ENCODE data around the gene HTRA3.

The HTRA3 gene

DNA sequence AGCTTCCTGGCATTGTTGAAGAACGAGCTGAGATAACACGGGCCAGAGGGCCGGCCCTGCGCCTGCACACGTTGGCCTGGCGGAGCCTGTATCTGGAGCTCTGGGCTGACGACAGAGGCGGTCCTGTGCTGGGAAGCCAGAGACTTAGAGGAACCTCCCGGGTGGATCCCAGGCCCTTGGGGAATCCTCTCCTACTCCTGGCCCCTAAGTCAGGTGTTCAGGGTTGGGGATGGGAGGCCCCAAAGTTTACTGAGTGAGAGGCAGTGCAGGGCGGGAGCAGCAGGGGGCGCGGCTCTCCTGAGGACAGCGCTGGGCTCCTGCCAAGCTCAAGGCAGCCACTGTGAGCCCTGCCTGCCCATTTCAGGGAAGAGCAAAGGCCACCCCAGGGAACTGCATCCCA lies 2.5 kb upstream of the HTRA3 start:
- peak; percentile 91 for DNase-seq (ENCODE audit: low spot score)

DNA sequence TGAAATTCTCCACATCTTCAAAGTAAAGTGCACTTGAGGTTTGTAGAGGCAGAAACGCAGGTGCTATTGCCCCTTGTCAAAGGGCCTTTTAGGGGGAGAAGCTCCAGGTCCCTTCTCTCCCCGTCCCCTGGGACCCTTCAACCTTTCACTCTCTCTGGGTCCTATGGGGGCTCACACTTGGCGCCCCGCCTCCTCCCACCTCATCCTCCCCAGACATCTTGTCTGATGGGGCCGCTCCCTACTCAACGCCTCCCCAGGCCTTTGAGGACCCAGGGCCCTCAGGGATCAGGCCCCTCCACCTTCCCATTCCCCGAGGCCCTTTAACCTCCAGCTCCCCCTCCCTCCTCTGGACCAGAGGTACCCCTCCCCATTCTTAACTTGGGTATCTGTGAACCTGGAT lies 1.3 kb upstream of the HTRA3 start:
- no peak for DNase-seq (ENCODE audit: low spot score)

DNA sequence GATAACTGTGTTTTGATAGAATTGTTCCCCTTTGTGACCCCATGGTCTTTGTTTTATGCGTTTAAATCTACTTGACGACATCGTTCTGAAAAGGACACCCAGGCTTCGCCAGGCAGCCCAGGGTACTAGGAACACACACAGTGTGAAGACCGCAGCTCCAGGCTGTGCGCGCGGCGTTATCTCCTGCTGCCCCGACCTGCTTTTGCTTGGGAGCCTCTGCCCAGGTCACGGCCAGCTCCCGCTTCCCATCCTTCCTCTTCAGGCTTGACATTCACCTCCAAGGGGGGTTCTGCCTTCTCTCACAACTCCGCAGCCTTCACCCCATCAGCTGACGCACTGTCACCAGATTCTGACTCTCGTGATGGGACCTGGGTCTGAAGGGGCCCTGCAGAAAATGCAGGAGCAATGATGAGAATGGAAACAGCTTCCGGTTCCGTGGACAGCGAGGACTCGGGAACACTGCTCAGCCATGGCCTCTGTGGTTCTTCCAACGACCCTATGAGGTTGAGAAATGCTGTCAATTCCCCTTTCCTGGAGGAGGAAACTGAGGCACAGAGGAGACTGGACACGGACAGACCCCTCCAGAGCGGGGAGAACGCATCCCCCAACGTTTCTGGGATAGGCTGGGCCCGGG lies 536 bp upstream of the HTRA3 start:
- no peak for DNase-seq (ENCODE audit: low spot score)

DNA sequence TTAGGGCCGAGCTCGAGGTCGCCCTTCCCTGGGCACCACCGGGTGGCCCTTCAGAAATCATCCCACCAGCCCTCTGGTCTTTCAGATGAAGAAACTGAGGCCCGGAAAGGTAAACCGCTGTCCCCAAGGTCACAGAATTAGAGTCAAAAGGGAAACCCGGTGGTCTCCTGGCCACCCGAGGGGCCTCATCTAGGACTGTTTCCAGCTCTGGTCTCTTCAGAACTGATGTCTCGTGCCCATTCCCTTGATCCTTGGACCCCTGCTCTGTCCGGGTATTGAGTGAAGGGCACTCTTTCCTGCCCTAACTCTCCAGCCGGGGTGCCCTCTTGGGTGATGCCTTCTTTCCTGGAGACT lies 841 bp downstream of the HTRA3 start:
- no peak for DNase-seq (ENCODE audit: low spot score)

DNA sequence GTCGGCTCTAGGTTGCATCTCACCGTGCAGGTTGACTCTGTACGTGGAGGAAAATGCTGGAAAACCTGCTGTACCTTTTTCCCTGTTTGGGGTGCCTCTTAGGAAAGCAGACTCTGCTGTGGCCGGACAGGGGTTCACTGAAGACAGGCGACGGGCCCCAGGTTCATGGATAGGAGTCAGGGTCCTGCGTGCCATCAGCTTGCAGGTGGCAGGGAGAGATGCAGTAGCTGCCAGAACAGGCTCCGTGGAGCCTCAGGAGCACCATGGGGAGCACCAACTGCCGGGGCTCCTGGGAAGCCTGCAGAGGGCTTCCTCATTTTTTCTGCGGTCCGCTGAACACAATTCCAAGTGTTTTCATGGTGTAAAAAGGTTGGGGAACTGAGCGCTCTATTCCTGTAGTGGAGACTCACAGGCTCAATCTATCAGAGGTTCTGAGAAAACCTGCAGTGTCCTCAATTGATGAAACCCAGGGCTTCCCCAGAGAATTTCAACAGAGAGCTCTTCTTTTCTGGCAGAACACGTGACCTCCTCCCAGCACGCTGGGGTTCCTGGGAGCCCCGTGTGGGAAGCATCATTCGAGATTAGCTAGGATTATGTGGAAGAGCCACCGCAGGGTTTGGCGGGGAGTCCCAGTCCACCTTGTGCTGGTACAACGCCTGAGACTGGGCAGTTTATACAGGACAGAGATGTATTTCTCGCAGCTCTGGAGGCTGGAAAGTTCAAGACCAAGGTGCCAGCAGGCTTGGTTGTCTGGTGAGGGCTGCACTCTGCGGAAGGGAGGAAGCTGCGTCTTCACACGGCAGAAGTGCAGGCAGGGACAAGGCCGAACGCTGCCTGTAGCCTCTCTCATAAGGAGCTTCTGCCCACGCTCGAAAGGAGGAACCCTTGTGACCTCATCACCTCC lies 1.6 kb downstream of the HTRA3 start:
- no peak for DNase-seq (ENCODE audit: low spot score)

DNA sequence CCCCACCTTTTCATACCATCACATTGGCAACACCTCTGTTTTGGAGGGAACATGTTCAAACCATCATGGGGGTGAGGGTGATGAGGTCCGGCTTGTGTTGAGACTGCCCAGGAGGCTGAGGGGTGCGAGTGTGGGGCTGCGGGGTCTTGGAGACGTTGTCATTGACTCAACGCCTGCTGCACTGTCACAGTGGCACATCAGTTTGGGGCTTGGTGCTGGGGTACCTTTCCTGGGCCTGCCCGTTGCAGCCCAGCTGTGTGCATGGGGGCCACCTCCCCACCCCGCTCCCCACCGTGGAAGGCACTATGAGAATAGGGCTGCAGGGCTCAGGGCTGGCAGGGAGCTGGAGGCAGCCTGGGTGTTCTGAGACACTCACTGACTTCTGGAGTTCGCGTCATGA lies 2.3 kb downstream of the HTRA3 start:
- DNase-seq (ENCODE audit: low spot score): no peak

DNA sequence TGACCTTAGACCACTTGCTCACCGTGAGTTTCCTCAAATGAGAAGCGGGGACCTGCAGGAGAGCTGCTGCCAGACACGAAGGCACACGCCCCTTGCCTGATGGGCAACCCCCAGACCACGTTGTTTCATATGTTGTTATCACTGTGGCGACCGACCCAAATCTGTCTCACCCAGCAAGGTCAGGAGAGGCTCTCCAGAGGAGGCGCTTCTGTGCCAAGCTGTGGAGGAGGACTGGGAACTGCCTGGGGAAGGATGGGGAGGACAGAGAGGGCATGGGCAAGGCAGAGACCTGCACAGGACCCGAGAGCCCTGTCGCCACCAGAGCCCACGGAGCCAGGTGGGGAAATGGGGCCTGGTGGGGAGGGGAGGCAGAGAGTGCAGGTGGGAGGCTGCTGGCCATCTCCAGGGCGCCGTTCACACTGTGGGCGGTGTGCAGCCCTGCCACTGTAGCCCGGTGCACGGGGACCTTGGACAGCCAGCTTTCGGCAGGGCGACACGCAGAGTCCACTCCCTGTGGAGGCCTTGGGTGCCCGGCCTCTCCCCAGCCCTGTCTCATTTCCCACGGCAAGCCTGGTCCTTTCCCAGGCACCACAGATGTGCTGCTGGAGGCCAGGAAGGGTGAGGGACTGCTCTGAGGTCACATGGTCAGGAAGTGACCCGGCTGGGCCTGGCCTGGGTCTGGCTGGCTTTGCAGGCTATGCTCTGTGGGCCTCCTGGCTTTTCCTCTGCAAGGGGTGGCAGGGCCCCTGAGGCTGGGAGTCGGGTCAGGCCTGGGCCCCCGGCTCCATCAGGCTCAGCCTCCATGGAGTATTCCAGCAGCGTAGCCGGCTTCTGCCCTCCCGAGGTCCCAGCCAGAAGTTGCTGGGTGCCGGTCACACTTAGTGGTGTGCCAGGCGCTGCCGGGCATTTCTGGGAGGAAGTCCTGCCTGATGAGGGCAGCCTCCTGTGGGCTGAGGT lies 3.2 kb downstream of the HTRA3 start:
- no peak for DNase-seq (ENCODE audit: low spot score)

DNA sequence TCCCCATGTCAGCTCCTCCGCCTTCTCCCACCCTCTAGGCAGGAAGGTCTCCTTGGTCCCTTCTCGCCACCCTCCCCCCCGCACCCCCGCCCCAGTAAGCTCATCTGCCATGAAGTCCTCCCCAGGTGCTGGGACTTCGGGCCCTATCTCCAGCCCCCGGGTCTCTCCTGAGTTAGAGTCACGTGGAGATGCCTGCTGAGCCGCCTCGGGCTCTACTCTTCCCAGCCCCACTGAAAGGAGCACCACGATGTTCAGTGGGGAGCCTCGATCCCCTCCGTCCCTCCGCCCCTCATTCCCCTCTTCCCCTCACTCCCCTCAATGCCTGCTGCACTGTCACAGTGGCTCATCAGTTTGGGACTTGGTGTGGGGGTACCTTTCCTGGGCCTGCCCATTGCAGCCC lies 3.9 kb downstream of the HTRA3 start:
- DNase-seq (ENCODE audit: low spot score): no peak

DNA sequence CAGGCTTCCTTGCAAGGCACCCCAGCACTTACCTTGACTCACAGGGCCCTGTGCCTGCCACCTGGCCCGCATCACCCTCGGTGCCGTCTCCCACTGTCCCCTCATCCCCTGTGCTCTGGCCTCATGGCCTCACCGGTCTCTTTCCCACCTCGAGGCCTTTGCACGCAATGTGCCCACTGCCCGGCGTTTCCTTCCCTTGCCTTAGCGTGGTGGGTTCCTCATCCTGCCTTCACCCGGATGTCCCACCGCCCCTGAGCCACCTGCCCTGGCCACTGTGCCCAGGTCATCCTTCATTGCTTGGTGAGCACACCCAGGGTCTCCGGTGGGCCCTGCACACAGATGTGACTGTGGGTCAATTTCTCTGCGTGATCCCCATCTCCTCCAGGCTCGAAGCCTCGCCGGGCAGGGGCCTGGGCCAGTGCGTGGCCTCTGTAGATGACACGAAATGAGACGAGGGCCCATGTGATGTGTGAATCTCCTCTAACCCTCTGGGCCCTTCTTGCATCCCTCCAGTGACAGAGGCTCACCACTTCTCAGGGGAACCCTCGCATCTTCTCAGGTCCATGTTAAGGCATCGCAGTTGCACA lies 4.6 kb downstream of the HTRA3 start:
- no peak for DNase-seq (ENCODE audit: low spot score)

DNA sequence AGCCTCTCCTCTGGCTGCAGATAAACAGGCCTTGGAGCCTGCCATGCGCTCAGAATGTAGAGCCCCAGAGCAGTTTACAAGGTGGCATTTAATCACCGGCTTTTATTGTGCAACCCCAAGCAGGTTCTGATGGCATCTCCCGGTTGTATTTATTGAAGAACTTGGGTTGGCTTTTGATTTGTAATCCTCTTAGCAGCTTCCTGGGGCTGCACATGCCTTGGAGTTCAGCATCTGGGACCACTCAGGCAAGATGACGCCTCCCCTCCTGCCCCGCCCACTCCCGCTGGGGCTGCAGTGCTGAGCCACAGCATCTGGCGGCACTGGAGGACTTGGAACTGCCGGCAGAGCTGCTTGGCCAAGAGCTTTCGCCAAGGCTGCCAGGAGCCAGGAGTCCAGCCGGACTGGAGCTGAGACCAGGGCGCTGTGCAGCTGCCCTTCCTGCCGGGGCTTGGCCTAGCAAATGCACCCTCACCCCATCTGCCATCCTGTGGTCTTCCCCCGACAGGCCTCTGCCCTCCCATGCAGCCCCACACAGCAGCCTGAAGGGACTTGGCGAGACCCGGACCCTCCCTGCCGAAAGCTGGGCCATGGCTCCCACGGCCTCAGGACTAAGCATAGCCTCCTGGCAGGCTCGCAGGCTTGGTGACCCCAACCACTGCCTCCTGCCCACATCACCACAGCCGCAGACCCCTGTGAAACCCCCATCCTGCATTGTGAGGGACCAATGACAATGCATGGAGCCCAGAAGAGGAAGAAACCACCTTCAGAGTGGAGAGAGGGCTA lies 5.4 kb downstream of the HTRA3 start:
- DNase-seq (ENCODE audit: low spot score): no peak

DNA sequence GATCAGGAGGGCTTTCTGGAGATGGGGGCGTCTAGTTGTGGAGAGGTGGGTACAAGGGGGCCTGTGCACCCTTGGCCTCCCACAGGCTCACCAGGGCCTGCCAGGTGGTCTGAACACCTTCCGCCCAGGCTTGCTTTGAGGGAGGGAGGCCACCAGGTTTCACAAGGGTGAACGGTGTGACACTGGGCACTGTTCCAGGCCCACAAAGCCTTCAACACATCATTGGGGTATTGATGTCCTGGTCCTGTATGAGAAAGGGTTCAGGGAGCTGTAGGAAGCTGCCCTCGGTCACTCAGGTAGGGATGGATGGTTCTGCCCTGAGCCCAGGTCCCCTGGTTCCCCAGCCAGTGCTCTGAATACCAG lies 6.0 kb downstream of the HTRA3 start:
- DNase-seq (ENCODE audit: low spot score): no peak

DNA sequence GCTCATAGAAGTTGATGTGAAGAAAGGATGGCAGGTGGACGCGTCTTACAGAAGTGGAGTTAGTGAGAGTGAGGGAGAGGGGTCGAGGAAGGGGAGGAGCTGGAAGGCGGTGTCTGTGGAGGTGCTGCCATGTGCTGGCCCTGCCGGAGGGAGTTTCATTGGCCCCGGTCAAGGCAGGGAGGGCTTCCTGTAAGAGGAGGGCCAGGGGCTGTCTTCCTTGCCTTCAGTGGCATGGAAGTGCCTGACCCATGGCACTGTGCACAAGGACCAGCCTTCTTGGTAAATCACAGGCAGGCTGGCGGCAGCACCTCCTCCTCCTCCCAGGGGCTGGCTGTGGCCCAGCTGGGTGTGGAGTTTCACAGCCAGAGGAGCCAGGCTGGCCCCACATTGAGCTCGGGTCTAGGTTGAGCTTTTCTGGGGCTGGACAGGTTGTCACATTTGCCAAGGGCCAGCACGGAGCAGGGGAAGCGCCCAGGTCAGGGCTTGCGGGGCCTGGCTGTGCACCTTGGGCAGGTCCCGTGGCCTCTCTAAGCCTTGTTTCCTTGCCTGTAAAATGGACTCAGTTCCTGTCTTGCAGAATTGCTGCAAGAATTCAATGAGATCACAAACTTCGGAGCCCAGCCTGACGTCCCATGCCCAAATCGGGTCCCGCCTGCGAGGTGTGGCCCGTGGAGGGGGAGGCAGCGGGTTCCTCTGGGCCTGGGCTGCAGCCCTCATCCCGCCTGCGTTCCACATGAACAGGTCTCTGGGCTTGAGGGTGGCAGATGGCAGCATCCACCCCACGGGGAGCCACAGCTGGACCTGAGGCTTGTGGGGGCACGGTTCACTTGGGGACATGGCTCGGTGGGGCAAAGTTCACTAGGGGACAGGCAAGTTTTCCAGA lies 7.0 kb downstream of the HTRA3 start:
- no peak for DNase-seq (ENCODE audit: low spot score)

DNA sequence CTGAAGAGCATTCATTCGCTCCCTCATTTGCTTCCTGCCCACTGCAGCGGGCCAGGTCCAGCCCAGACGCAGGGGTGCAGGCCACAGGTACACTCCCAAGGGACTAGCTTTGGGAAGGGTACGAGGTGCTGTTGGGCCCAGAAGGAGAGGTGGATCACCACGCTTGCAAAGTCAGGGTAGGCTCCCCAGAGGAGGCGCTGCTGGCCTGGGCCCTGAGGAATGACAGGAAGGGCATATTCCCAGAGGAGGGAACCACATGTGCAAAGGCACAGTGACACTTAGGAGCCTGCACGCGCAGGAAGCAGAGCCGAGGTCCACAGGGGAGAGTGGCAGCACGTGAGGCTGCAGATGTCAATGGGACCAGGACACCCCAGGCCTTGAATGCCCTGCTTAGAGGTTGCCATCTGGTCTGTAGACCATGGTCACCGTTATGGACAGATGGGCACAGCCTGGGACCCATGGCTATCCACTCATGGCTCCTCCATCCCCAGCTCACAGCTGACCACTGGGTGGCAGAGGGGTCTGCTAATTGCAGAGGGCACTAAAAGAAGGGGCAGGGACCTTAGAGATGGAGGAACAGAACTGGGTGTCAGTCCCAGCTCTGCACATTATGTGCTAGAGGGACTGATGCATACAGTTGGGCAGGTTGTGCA lies 7.9 kb downstream of the HTRA3 start:
- no peak for DNase-seq (ENCODE audit: low spot score)

DNA sequence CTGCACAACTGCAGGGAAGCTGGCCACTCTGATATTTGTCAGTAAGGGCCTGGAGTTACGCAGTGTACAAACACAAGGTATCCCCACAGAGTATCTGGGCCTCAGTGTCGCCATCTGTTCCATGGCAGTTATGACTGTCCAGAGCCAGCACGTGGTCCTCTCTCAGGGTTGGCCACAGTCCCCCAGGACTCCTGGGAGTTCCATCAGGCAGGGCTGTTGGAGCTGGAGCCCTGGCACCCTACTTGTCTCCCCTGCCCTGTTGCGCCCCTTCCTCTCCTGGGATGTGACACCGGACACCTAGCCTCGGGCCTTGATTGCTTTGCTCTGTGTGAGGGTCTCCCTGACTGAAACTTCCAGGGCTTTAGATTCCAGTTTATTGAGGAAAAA lies 8.4 kb downstream of the HTRA3 start:
- no peak for DNase-seq (ENCODE audit: low spot score)

DNA sequence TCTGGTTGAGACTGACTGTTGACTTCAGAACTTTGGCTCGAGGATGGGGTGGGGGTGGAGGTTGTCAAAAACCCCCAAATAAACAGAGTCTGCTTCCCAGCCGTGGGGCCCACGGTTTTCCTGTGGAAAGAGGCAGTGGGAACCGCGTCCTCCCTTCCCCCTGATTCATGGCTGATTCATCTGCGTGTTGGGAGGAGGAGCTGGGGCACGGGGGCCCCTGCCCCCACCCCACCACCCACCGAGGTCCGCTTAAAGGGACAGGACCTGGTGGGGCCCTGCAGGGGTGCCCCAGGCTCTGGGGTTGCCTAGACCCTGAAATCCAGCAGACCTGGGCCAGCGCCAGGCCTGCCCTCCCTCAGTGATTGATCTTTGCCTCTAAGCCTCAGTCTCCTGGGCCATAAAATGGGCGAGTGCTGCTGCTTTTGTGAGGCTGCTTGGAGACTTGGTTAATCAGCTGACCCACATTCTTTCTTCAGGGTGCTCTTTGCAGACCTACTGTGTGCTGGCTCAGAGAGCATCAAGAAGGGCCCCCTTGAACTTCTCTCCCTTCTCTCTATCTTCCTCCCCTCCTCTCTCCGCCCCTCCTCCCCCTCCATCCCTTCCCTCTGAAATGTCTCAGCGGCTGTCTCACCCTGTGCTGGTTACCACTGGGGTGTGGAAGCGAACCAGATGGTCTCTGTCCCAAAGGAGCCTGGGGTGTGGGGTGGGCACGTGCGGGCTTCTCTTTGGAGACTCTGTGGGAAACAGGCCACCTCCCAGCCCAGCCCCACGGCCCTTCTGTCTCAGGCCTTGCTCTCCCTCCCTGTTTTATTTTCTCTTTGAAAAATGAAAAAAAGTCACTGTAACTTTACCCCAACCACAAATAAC lies 9.1 kb downstream of the HTRA3 start:
- DNase-seq (ENCODE audit: low spot score): no peak

DNA sequence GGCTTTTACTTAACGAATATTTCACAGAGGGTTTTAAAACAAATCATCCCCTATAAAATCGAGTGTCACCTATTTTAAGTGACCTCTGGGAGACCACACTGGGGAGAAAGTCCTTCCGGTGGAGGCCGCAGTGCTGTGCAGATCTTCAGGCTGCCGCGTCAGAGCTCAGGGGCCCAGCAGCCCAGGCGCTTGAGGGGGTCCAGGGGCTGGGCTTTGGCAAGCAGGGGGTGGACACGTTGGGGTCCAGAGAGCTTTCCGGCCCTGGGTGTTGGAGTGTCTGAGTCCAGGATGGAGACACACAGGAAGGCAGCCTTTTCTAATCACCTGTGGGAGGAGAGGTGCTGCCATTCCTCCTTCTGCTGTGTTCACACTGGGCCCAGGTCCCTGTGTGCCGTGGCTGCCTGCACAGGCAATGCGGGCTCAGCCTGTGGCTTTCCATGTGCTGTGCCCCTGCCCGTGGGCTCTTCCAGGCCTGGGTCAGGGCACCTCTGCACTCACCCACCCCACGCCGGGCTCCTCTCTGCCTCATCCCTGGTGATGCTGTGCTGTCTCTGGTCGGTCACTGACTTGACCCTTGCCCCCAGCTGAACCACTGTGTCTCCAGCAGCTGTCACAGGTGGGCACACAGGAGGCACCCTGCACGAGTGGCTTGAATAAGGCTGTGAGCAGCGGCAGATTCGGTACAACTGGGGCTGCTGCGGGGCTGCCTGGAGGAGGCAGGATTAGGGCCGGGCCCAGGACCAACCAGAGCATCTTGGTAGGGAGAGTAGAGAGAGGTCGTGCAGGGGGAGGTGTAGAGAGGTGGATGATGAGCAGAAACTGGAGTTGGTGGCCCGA lies 10.0 kb downstream of the HTRA3 start:
- no peak for DNase-seq (ENCODE audit: low spot score)

DNA sequence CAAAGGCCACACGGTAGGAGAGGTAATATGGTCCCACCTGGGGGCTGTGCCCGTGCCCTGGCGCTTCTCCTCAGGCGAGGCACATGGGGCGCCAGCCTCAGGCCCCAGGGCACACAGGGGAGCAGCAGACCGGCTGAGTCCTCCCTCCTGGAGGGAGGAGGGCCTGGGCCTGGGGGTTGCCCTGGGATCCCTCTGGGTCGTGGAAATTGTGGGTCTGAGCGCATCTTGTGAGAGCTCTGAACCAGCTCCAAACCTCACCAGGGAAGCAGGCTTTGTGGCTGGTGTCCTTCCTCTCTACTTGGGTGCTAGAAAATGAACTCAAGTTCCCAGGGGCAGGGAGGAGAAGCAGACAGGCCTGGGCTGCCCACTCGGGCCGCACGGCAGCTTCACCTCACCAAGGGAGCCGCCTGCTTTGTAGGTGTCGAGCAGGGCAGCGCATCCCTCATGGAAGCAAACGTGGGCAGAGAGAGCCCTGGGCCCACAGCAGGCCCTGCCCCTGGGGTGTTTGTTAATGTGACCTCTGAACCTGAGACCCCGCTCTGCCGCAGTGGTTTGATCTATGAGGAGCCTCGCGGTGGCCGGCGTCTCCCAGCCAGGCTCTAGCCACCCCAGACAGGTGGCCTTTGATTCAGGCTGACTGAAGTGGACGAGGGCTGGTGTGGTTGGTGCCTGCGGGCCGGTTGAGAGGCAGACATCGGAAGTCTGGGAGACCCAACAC lies 10.8 kb downstream of the HTRA3 start:
- DNase-seq (ENCODE audit: low spot score): no peak

Data from HuH-7.5 (cell line).